ENCODE results near the gene PLPPR5. TPM values are rescaled to one million over a fixed set of nuclear protein-coding genes. Genes with fewer than 3 reads are reported as not detected.

PLPPR5 gene
- total RNA-seq, 1 donor from 2014 or later: 2.0 TPM

DNA sequence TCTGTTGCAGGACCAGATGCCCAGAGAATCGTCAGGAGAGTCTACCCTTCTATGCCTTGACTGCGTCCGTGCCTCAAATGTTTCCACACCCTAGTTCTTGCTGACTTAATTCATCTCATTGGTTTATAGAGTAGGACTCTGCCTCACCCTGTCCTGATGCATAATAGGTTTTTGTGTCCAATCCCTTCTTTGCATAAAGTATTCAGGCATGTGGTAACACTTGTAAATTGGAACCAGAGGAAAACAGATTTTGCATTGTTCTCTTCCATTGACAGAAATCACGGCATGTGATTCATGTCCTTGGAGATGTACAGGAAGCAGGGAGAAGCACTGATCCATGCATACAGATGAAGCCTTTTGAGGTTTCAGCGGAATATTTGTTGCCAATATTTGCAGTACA, 29.5 kb downstream of the PLPPR5 start:
- H3K4me3 Mint-ChIP-seq (ENCODE audit: unreplicated experiment): no peak overlapping the region
- H3K36me3 Mint-ChIP-seq (ENCODE audit: unreplicated experiment): no peaks in the 10 kb centered on the region
- no peak overlapping the region for H3K27ac Mint-ChIP-seq (ENCODE audit: unreplicated experiment)

DNA sequence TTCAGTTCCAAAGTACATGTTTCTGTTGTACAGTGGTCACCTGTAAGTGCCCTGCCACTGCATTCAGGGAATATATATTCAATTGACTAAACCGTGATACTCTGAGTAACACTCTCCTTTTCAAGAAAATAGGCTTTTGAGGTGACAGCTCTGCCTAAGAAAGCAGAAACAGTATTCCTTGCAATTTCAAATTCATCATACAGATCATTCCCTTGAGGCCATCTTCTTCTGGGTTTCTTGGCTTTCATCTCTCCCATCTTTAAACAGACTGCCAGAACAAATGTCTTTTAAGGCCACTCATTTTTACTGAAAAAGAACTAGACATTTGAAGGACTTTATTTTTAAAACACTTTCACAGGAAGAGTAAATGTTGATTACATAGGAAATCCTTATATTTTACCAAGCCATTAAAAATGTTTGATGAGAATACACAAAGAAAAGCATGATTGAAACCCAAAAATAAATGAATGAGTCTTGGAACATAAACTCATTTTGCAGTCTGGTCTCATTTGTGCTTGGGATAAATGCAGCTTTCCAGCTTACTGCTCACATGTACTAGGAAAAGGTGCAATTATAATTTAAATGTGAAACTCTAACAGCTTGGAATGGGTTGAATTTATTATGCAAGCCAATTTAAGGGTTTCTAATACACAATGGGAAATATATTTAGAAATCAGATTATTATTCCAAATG, 34.7 kb downstream of the PLPPR5 start:
- Mint-ChIP-seq H3K36me3 (ENCODE audit: unreplicated experiment) (no peaks in the 10 kb centered on the region), H3K27ac (ENCODE audit: unreplicated experiment) (no peak overlapping the region), H3K4me3 (ENCODE audit: unreplicated experiment) (no peak overlapping the region), H3K4me1 (ENCODE audit: low read depth, unreplicated experiment) (peaks cover 10% of the 10 kb centered on the region), H3K9me3 (ENCODE audit: unreplicated experiment) (no peaks in the 10 kb centered on the region), H3K27me3 (ENCODE audit: unreplicated experiment) (no peaks in the 10 kb centered on the region)
- TF ChIP-seq, protein P1, sequence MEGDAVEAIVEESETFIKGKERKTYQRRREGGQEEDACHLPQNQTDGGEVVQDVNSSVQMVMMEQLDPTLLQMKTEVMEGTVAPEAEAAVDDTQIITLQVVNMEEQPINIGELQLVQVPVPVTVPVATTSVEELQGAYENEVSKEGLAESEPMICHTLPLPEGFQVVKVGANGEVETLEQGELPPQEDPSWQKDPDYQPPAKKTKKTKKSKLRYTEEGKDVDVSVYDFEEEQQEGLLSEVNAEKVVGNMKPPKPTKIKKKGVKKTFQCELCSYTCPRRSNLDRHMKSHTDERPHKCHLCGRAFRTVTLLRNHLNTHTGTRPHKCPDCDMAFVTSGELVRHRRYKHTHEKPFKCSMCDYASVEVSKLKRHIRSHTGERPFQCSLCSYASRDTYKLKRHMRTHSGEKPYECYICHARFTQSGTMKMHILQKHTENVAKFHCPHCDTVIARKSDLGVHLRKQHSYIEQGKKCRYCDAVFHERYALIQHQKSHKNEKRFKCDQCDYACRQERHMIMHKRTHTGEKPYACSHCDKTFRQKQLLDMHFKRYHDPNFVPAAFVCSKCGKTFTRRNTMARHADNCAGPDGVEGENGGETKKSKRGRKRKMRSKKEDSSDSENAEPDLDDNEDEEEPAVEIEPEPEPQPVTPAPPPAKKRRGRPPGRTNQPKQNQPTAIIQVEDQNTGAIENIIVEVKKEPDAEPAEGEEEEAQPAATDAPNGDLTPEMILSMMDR (IDR thresholded peaks at IDR 0.05; ENCODE audit: partially characterized antibody, unreplicated experiment): no peak
- DNase-seq: no peak

More for the DNA sequence above, 29.5 kb downstream of the PLPPR5 start:
- H3K4me1 Mint-ChIP-seq (ENCODE audit: low read depth, unreplicated experiment): peaks cover 15% of the 10 kb centered on the region
- no peak for DNase-seq
- H3K9me3 Mint-ChIP-seq (ENCODE audit: unreplicated experiment): no peaks in the 10 kb centered on the region
- H3K27me3 Mint-ChIP-seq (ENCODE audit: unreplicated experiment): no peaks in the 10 kb centered on the region
- TF ChIP-seq, protein P1 (IDR thresholded peaks at IDR 0.05; ENCODE audit: partially characterized antibody, unreplicated experiment): no peak

DNA sequence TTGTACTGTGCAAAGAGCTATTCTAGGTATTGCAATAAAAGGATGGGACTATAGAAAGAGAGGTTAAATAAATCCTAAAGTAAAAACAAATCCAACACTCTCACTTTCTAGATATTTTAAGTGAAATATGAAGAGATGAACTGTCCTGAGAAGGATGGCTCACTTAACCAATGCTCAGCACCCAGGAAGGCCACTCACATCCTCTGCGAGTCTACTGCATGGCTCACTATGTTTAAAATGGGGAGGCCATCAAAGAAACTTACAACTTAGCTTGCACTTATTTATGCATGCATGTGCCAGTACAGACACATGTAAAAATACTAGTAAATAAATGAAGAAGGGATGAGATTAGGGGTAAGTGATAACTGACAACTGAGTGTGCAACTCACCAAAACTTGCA, 37.5 kb downstream of the PLPPR5 start:
- no peak overlapping the region for H3K4me3 Mint-ChIP-seq (ENCODE audit: unreplicated experiment)
- no peaks in the 10 kb centered on the region for H3K9me3 Mint-ChIP-seq (ENCODE audit: unreplicated experiment)
- TF ChIP-seq, protein P1 (IDR thresholded peaks at IDR 0.05; ENCODE audit: partially characterized antibody, unreplicated experiment): no peak
- H3K36me3 Mint-ChIP-seq (ENCODE audit: unreplicated experiment): no peaks in the 10 kb centered on the region
- peaks cover 4% of the 10 kb centered on the region for H3K4me1 Mint-ChIP-seq (ENCODE audit: low read depth, unreplicated experiment)
- H3K27me3 Mint-ChIP-seq (ENCODE audit: unreplicated experiment): no peaks in the 10 kb centered on the region
- no peak for DNase-seq
- H3K27ac Mint-ChIP-seq (ENCODE audit: unreplicated experiment): no peak overlapping the region

DNA sequence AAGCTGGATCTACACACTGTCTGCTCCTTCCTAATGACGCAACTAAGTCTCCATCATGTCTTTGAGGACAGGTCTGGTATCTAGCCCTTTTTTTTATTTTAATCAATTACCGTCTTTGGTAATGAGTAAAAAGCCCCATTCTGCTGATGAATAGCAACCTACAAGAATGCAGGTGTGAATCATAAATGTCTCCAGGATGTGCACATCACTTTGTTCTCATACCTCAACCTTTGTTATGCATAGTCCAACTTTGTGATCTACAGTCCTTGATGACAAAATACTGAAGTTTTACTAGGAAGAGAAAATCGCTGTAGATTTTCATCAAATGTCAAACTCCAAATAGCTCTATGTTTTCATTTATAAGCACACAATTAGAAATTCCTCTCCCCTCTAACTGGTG, 39.3 kb downstream of the PLPPR5 start:
- Mint-ChIP-seq H3K36me3 (ENCODE audit: unreplicated experiment) (no peaks in the 10 kb centered on the region), H3K27ac (ENCODE audit: unreplicated experiment) (no peak overlapping the region), H3K9me3 (ENCODE audit: unreplicated experiment) (no peaks in the 10 kb centered on the region), H3K4me1 (ENCODE audit: low read depth, unreplicated experiment) (no peaks in the 10 kb centered on the region), H3K27me3 (ENCODE audit: unreplicated experiment) (no peaks in the 10 kb centered on the region), H3K4me3 (ENCODE audit: unreplicated experiment) (no peak overlapping the region)
- no peak for DNase-seq
- TF ChIP-seq, protein P1 (IDR thresholded peaks at IDR 0.05; ENCODE audit: partially characterized antibody, unreplicated experiment): no peak

- H3K36me3 Mint-ChIP-seq (ENCODE audit: unreplicated experiment): no peaks in the 10 kb centered on the region
- TF ChIP-seq, protein P1 (IDR thresholded peaks at IDR 0.05; ENCODE audit: partially characterized antibody, unreplicated experiment): no peak
- no peak overlapping the region for H3K4me3 Mint-ChIP-seq (ENCODE audit: unreplicated experiment)
- H3K27ac Mint-ChIP-seq (ENCODE audit: unreplicated experiment): no peak overlapping the region
- no peaks in the 10 kb centered on the region for H3K4me1 Mint-ChIP-seq (ENCODE audit: low read depth, unreplicated experiment)
- no peak for DNase-seq
- no peaks in the 10 kb centered on the region for H3K9me3 Mint-ChIP-seq (ENCODE audit: unreplicated experiment)
- H3K27me3 Mint-ChIP-seq (ENCODE audit: unreplicated experiment): no peaks in the 10 kb centered on the region
Measured at GRCh38 chr1:98964198-98964597, 40.5 kb downstream of the PLPPR5 start.
